Peyer's patch (tissue), 4 donors: ENCODE measurements around the gene CAPZA2.

Source experiments
- CTCF ChIP-seq, 6 experiments: fragments of 450-650 bp in 4 of 6; fragments of 200-600 bp in 2 of 6; sonication (generic) in 1 of 6; IDR thresholded peaks; one replicate each; pipeline ENCODE4 v1.5.1; 2017 to 2019; ENCODE audit warnings: antibody characterized with exemption in 6 of 6, mild to moderate bottlenecking in 3 of 6, moderate library complexity in 1 of 6
- POLR2A ChIP-seq, 2 donors: fragments of 450-650 bp; IDR thresholded peaks; one replicate each; pipeline ENCODE4 v1.5.1; 2017; ENCODE audit warnings: antibody characterized with exemption in 2 of 2, mild to moderate bottlenecking in 2 of 2, moderate library complexity in 2 of 2

GRCh38 chr7:116949941-116950801, 87.8 kb downstream of the CAPZA2 start:
- TF ChIP-seq POLR2A (IDR thresholded peaks at IDR 0.05) (no peak), CTCF (IDR thresholded peaks at IDR 0.05) (no peak)
